8988T (cell line): ENCODE measurements around the gene SGCE.

Experiments used
- DNase-seq: peaks from one replicate; pipeline ENCODE4 v3.0.0; 2011

The SGCE gene

GRCh38 chr7:94562525-94562924 is 93.4 kb downstream of the SGCE start:
- DNase-seq: no peak

- DNase-seq: no peak
Observed at GRCh38 chr7:94561841-94562514, 94.0 kb downstream of the SGCE start.

DNA sequence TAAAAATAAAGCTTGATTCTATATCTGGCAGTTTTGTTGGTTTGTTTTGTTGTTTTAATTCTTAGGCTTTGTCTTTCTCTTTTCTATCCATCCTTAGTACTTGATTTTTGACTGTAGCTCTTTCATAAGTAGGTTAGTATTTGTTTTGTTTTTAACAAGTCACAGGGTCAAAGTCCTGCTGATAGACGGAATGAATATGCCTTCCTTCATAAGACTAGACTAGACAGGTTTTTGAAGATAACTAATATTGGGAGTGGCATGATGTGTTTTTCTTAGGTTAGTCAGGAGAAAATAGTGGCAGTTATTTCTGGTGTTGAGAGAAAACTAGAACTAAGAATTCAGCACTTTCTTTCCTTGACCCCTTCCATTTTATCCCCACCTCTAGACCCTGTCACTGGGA is 96.0 kb downstream of the SGCE start:
- no peak for DNase-seq

- no peak for DNase-seq
Observed at GRCh38 chr7:94557215-94557614, 98.7 kb downstream of the SGCE start.

DNA sequence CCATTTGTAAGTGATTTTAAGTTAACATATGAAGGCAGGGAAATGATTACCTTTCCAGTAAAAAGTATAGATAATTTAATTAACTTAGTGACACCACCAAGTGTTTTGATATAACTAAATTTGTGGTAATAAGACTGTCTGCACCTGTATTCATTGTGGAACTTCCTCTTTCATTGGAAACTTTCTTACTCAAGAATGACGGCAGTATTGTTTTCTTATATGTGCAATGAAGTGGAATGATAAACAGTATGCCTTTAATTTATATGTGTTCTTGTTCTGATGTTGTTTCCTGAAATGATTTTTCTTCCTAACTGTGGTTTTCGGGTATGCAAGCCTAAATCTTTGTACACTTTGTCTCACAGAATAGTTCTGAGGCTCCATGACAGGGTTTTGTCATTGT is 99.9 kb downstream of the SGCE start:
- DNase-seq: no peak

GRCh38 chr7:94547126-94547525 is 108.8 kb downstream of the SGCE start:
- DNase-seq: no peak

GRCh38 chr7:94540428-94540827 is 115.5 kb downstream of the SGCE start:
- DNase-seq: no peak
